Activated CD4-positive, CD25-positive, alpha-beta regulatory T cell (primary cell): Measurements from ENCODE around the gene SH3GL1.

Experiments used
- DNase-seq, 4 experiments: peaks; one replicate each; lab custom pipeline; 2025; lab: John Stamatoyannopoulos, UW

SH3GL1 gene

GRCh38 chr19:4313847-4314490 lies 86.4 kb downstream of the SH3GL1 start:
- no peak for DNase-seq
